Measurements from ENCODE around the gene CASZ1. TPM values are rescaled to one million over a fixed set of nuclear protein-coding genes. Genes with fewer than 3 reads are reported as not detected.

The CASZ1 gene
- total RNA-seq, 4 donors from 2014 or later: 13.1 to 33.7 (median 20.9) TPM

DNA sequence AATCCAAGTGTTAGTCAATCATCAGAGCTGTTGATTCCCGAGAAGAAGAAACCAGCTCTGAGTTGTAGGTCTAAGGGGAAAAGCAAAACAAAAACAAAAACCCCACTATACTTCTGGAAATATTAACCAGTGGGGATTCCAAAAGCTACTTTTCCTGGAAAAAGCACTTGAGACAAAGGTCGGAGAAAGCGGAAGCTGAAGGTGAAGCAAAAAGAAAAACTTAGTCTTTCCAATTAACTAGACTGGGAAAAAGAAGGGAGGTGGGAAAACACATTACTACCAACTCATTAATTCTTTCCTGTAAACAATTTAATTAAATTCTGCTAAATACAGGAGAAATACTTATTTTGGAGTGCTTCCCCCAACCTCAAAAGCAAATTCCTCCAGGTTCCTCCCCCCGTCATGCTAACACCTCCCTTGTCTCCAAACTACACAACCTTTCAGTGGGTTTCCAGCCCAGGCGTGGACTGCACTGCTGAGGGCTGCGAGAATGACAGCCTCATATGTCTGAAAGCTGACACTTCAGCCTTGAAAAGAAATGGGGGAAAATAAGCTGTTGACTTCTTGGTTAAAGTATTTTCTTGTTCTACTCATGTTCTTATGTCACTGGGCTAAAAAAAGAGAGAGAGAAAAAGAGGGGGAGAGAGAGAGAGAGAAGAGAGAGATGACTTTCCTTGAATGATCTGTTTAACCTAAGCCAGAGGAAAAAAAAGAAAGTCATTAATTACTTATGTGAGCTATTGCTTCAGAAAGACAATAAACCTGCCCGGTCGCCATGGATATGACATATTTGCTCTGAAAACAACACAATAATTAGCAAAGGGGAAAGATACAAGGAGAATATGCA, 5.1 kb downstream of the CASZ1 start:
- no peak for DNase-seq
- TF ChIP-seq POLR2A (IDR thresholded peaks at IDR 0.05) (no peak), CTCF (IDR thresholded peaks at IDR 0.05) (no peak)
- peaks cover 0 to 95% (median 0%) of the 10 kb centered on the region in 4 donors for H3K27me3 ChIP-seq
- WGBS, 2 donors: 25 to 36% methylated on average over 8 of the region's 8 CpGs
- H3K27ac ChIP-seq: peak overlapping the region in 3 of 4 donors; percentile 24 to 93 (median 35)
- intact Hi-C loops (cut with DNase I): loop anchor here (10.0 kb wide), 1 partner anchor 97 kb away; no protein-coding TSS in a partner anchor
- H3K4me3 ChIP-seq: no peak overlapping the region
- H3K36me3 ChIP-seq: no peaks in the 10 kb centered on the region
- H3K4me1 ChIP-seq: peaks cover 6 to 83% (median 23%) of the 10 kb centered on the region in 3 donors
- H3K9me3 ChIP-seq: no peaks in the 10 kb centered on the region

GRCh38 chr1:10789803-10790702, 6.4 kb downstream of the CASZ1 start:
- no peaks in the 10 kb centered on the region for H3K36me3 ChIP-seq
- H3K27ac ChIP-seq: peak overlapping the region in 1 of 4 donors; percentile 35
- H3K9me3 ChIP-seq: no peaks in the 10 kb centered on the region
- H3K27me3 ChIP-seq: peaks cover 0 to 91% (median 0%) of the 10 kb centered on the region in 4 donors
- H3K4me1 ChIP-seq: peaks cover 6 to 80% (median 20%) of the 10 kb centered on the region in 3 donors
- H3K4me3 ChIP-seq: no peak overlapping the region
- intact Hi-C loops (cut with DNase I): loop anchor here (10.0 kb wide), 1 partner anchor 95 kb away; no protein-coding TSS in a partner anchor
- no peak for TF ChIP-seq CTCF (IDR thresholded peaks at IDR 0.05)
- no peak for TF ChIP-seq POLR2A (IDR thresholded peaks at IDR 0.05)
- no peak for DNase-seq
- WGBS, 2 donors: 80 to 82% methylated on average over 23 to 27 of the region's 27 CpGs

DNA sequence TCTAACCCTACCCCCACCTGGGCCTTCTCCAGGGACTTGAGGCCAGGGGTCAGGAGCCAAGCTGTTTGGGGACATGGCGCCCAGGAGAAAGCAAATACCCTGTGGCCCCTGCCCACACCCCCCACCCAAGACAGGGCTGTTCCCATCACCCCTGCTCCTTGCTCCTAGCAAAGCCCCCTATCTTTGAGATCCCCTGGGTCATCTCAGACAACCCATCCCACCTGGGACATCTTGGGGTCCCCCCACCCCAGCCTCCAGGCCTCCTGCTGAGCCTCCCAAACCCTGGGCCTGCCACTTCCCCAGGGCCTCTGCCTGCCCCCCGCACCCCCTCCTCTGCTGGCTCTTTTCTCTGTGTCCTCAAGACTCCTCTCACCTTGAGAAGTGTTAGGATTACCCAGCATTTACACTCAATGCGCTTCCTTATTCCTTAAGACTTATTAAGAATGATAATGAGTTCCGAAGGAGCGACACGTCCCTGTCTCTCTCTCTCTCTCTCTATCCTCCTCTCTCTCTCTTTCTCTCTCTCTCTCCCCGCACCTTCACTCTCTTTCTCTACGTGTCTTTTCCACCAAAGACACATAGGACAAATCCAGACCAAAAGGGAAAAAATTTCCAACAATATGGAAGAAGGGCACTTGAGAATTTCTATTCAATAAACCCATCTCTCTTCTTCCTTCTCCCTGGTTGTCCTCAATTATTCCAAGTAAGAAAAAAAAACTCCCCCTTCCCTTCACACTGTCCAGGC, 7.2 kb downstream of the CASZ1 start:
- H3K4me3 ChIP-seq: no peak overlapping the region
- H3K27ac ChIP-seq: peak overlapping the region in 2 of 4 donors; percentile 18 to 26
- no peak for DNase-seq
- TF ChIP-seq POLR2A (IDR thresholded peaks at IDR 0.05) (no peak), CTCF (IDR thresholded peaks at IDR 0.05) (no peak)
- H3K4me1 ChIP-seq: peaks cover 6 to 74% (median 20%) of the 10 kb centered on the region in 3 donors
- no peaks in the 10 kb centered on the region for H3K36me3 ChIP-seq
- WGBS, 2 donors: 86 to 89% methylated on average over 6 to 7 of the region's 8 CpGs
- intact Hi-C loops (cut with DNase I): no loop called here
- H3K9me3 ChIP-seq: no peaks in the 10 kb centered on the region
- peaks cover 0 to 83% (median 0%) of the 10 kb centered on the region in 4 donors for H3K27me3 ChIP-seq

DNA sequence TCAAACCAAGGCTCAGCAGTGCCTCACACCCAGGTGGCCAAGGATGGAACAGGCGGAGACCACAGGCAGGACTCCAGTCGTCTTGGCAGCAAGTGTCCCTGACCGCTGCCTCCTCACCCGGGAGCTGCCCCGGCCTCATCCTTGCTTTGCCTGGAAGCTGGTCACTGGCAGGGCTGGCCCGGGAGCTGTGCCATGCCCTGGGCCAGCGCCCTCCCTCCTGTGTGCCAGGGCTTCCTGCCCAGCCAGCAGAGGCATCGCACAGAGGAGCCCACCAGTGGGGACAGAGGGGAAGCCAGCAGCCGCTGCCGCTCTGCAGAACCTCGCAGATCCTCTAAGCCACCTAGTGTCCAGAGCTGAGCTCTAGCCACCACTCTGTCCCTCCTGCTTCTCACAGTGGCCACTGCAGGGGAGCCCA, 7.8 kb downstream of the CASZ1 start:
- H3K27me3 ChIP-seq: peaks cover 0 to 77% (median 0%) of the 10 kb centered on the region in 4 donors
- intact Hi-C loops (cut with DNase I): no loop called here
- H3K27ac ChIP-seq: peak overlapping the region in 3 of 4 donors; percentile 3 to 26 (median 18)
- H3K4me1 ChIP-seq: peaks cover 6 to 68% (median 20%) of the 10 kb centered on the region in 3 donors
- DNase-seq: no peak
- H3K9me3 ChIP-seq: no peaks in the 10 kb centered on the region
- no peaks in the 10 kb centered on the region for H3K36me3 ChIP-seq
- 8 to 60% methylated on average over 1 to 4 of the region's 11 CpGs for WGBS, 2 donors
- peak overlapping the region in 1 of 4 donors; percentile 9 for H3K4me3 ChIP-seq
- TF ChIP-seq CTCF (IDR thresholded peaks at IDR 0.05) (peak in 3 of 6 experiments; percentile 10 to 24 (median 12)), POLR2A (IDR thresholded peaks at IDR 0.05) (no peak)

Measured in esophagus squamous epithelium (tissue), 5 donors.